Right cardiac atrium (tissue), 5 donors: Measurements from ENCODE around the gene CFAP46. TPM values are rescaled to one million over a fixed set of nuclear protein-coding genes. Genes with fewer than 3 reads are reported as not detected.
A peak's percentile ranks its signal among the peaks of the same experiment; 100 is the strongest.
"Not testable (repeated sequence)": the region's sequence is repeated elsewhere in the genome, so short reads cannot be mapped to it uniquely, and the experiment has no call there.

Experiments used
- ATAC-seq, 2 donors: fragments of 200-7000 bp; cut with Tn5 transposase; one replicate each; pipeline versions ENCODE4 v1.8.0 to v1.9.1; 2020; ENCODE audit warnings: moderate library complexity in 2 of 2, mild to moderate bottlenecking in 1 of 2
- DNase-seq, 3 donors: peaks; one replicate each; pipeline ENCODE4 v3.0.0-alpha.2; 2020
- H3K27ac ChIP-seq: one replicate; pipeline ENCODE4 v1.5.1; 2013; ENCODE audit warnings: mild to moderate bottlenecking, low read length, control low read depth, moderate library complexity
- H3K27me3 ChIP-seq: one replicate; pipeline ENCODE4 v1.6.1; 2013; ENCODE audit not compliant: control insufficient read depth, insufficient read depth
- H3K4me1 ChIP-seq: one replicate; pipeline ENCODE4 v1.6.1; 2013; ENCODE audit warnings: low read length; ENCODE audit not compliant: control insufficient read depth, insufficient read depth
- H3K4me3 ChIP-seq: one replicate; pipeline ENCODE4 v1.5.1; 2013; ENCODE audit warnings: low read length, control low read depth
- H3K9me3 ChIP-seq: one replicate; pipeline ENCODE4 v1.6.1; 2013; ENCODE audit warnings: low read length; ENCODE audit not compliant: control insufficient read depth
- WGBS: extraction: QIAGEN DNeasy Blood & Tissue Kit; methylation state at CpG from one replicate; pipeline ENCODE4 v1.1.7; 2013; 5-methylcytosine and 5-hydroxymethylcytosine counted together
- intact Hi-C, 4 donors: fragments of 100-400 bp; cut with DNase I; formaldehyde crosslinking; loops; one replicate each; pipeline versions ENCODE4 v1.11.0 to v1.14.0; 2022 to 2023
- polyA plus RNA-seq: library from polyadenylated mRNA; stranded (reverse); fragments of 200-250 nt; gene quantifications from one replicate; pipeline ENCODE4 v1.2.3, GENCODE V29; 2013
- total RNA-seq, 4 donors: library from RNA; stranded (reverse); fragmentation: NEBNext Ultra II Directional; extraction: Animal tissue kit (Norgen Biotek cat#: 25700); gene quantifications; one replicate each; pipeline ENCODE4 v1.2.1, GENCODE V29; 2021
- donor health status: healthy with polysubstance abuse.
- donor health status: DM: no; HTN: yes; CAD: no.
- donor health status: DM: no; HTN: no; CAD: no.
- donor health status: DM: no; HTN: yes; CAD: no; lungs with severe emphysema.
- donor health status: DM: yes; HTN: yes; CAD: no.

Gene CFAP46
- total and polyA plus RNA-seq, 5 donors, result 1.00 to 1.8 (median 1.6) TPM

DNA sequence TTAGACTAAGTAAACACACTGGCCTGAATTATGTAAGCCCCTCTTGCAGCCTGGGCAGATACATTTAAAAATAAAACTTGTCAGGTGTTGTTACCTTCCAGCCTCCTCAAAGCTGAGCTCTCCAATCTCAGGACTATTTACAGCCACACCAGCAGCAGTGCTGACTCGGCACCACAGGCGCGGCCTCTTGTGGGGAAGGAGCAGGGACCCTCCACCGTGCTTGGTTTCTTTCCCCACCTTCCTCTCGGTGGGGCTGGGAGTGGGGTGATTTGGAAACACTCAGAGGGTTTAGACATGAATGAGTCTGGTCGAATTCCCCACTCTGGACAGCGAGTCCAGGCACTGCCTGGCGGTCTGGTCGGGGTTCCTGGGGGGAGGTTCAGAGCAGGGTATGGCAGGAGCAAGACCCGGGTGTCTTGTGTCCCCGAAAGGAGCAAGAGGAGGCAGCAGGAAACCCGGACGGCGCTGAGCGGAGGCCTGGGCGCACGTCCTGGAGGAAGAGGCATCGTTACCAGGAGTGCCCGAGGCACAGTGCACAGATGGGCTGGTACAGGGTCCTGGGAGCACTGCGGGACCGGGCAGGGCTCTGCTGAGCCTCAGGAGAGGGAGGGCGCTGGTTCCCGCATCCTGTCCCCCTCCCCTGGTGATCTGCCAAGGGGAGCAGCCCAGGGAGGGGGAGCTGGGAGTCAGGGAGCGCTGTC lies 29.2 kb upstream of the CFAP46 start:
- intact Hi-C loops, result no loop called here
- ATAC-seq, result no peak
- Histone ChIP-seq H3K4me3 (no peak overlapping the region), H3K4me1 (no peaks in the 10 kb centered on the region), H3K9me3 (no peaks in the 10 kb centered on the region), H3K27ac (no peak overlapping the region), H3K27me3 (no peaks in the 10 kb centered on the region)
- WGBS, result 42% methylated on average over 24 of the region's 24 CpGs
- peak in 1 of 3 donors; percentile 16 for DNase-seq

DNA sequence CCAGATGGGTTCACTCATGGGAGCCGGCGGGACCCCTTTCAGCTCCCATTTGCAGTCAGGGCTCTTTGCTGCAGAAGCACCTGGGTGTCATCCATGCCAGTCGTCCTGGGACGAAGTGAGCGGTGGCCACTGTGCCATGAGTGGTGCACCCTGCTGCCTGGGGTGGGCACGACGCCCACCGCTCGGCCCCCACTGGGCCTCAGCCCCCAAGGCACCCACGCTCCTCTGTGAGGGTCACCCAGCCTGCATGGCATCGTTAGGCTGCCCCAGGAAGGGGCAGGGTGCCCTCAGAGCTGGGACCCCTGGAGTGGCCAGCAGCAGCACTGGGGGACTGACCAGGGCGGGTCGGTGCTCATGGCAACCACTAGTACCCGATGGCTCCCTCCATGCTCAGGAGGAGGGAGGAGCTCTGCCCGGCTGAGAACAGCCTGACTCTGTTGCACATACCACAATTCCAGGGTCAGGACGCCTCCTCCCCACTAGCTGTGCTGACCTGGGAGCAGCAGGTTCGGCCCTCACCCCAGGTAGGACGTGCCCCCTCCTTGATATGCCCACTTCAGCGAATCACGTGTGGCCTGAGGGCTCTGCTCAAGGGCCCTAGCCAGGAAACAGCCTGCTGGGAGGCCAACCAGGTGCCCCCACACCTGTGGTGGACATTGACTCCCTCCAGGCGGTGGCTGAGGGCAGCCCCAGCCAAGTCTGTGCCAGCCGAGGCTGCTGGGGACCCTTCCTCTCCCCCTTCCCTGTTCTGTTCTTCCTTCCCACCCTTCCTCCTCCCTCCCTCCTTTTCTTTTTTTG lies 28.5 kb upstream of the CFAP46 start:
- peak in 1 of 2 donors; percentile 12 for ATAC-seq
- no peak for DNase-seq
- intact Hi-C loops, result no loop called here
- Histone ChIP-seq H3K4me3 (no peak overlapping the region), H3K27me3 (no peaks in the 10 kb centered on the region), H3K9me3 (no peaks in the 10 kb centered on the region), H3K27ac (no peak overlapping the region), H3K4me1 (no peaks in the 10 kb centered on the region)
- 75% methylated on average over 22 of the region's 22 CpGs for WGBS

DNA sequence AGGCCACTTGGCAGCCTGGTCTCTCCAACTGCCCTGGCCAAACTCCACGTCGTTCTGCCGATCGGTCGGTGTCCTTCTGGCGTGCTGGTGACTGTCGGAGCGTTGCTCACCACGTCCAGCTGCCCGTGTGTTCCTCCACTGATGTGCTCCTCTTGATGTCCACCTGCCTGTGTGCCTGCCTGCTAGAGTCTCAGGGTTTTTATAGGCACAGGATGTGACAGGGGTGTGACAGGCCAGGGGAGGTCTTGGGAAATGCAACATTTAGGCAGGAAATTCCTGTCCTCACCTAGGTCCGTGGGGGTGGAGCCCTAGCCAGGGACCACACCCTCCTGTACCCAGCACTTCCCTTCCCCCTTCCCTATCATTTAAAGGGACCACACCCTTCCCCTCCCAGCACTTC lies 25.2 kb upstream of the CFAP46 start:
- peak in 1 of 2 donors; percentile 76 for ATAC-seq
- Histone ChIP-seq H3K4me1 (no peaks in the 10 kb centered on the region), H3K27me3 (no peaks in the 10 kb centered on the region), H3K4me3 (no peak overlapping the region), H3K9me3 (no peaks in the 10 kb centered on the region), H3K27ac (no peak overlapping the region)
- peak in 1 of 3 donors; percentile 61 for DNase-seq
- 35% methylated on average over 11 of the region's 11 CpGs for WGBS
- intact Hi-C loops, result no loop called here

DNA sequence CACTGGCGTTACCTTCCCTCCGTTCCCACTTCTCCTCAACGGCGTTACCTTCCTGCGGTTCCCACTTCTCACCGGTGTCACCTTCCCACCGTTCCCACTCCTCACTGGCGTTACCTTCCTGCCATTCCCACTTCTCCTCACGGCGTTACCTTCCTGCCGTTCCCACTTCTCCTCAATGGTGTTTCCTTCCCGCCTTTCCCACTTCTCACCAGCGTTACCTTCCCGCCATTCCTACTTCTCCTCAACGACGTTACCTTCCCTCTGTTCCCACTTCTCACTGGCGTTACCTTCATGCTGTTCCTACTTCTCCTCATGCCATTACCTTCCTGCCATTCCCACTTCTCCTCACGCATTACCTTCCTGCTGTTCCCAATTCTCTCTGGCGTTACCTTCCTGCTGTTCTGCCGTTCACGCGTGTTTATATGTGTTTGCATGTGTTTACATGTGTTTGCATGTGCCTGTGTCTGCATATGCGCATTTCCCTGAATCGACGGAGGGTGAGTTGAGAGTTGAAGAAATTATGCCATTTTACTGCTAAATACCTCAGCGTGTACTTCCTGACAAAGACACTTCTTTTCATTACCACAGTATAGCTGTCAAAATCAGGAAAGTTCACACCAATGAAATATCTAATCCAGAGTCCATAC lies 23.2 kb upstream of the CFAP46 start:
- H3K27me3 ChIP-seq, result no peaks in the 10 kb centered on the region
- H3K27ac ChIP-seq, result no peak overlapping the region
- 50% methylated on average over 26 of the region's 26 CpGs for WGBS
- no peaks in the 10 kb centered on the region for H3K9me3 ChIP-seq
- DNase-seq (no peak), ATAC-seq (no peak)
- no peaks in the 10 kb centered on the region for H3K4me1 ChIP-seq
- intact Hi-C loops, result no loop called here
- H3K4me3 ChIP-seq, result no peak overlapping the region

DNA sequence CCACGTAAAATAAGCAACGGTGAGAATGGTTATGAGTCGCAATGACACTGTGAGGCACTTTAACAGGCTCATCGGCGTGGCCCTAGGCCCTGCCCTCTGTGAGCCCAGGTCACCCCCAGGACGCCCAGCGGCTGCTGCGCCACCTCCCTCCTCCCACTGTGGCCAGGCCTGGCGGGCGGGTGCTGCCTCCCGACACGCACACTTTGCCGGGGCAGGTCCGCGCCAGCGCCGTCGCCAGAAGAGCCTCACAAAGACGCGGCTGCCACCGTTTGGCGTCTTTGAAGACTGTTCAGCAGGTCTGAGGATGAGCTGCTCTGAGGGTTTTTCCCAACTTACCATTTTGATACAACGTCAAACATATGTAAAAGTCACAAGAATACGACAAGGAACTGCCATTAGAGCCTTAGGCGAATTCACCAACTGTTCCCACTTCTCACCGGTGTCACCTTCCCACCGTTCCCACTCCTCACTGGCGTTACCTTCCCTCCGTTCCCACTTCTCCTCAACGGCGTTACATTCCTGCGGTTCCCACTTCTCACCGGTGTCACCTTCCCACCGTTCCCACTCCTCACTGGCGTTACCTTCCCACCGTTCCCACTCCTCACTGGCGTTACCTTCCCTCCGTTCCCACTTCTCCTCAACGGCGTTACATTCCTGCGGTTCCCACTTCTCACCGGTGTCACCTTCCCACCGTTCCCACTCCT lies 22.5 kb upstream of the CFAP46 start:
- H3K27ac ChIP-seq, DNase-seq, H3K4me3 ChIP-seq, H3K9me3 ChIP-seq, H3K4me1 ChIP-seq, intact Hi-C loops, H3K27me3 ChIP-seq, ATAC-seq: not testable (repeated sequence)
- 47% methylated on average over 43 of the region's 43 CpGs for WGBS

DNA sequence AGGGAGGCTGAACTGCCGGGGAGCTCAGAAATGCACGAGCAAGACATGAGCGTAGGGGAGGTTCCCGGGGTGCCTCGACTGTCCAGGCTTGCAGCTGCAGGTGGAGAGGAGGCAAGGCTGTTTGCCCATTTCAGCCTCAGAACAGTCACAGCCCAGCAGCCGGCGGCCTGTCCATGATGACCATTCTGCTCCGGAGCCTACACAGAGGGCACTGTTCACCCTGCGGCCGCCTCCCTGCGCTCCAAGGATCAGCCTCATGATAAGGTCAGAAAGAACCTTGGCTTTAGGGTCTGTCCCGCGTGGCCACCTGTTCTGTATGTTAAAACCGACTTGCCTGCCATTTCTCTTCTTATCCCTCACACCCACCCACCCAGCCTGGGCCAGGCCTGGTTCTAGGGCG lies 21.9 kb upstream of the CFAP46 start:
- ATAC-seq (no peak), DNase-seq (no peak)
- Histone ChIP-seq H3K27me3 (no peaks in the 10 kb centered on the region), H3K4me3 (no peak overlapping the region), H3K9me3 (no peaks in the 10 kb centered on the region), H3K27ac (no peak overlapping the region), H3K4me1 (no peaks in the 10 kb centered on the region)
- 85% methylated on average over 15 of the region's 15 CpGs for WGBS
- intact Hi-C loops, result no loop called here

DNA sequence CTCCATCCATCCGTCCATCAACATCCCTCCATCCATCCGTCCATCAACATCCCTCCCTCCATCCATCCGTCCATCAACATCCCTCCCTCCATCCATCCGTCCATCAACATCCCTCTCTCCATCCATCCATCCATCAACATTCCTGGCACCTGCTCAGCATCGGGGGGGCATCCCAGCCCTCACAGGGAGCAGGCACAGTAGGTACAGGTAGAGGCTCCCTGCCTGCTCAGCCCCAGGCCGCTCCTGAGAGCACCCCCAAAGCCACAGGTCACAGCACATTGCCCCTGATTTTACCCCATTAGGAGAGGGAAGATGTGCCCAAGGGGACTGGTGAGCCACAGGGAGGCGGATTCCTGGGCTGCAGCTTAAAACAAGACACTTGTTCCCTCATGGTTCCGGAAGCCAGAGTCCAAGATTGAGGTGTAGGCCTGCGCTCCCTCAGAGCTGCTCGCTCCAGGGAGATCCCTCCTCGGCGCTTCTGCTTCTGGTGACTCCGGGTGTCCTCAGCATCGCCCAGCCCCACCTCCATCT lies 21.1 kb upstream of the CFAP46 start:
- H3K27ac ChIP-seq, result no peak overlapping the region
- no peaks in the 10 kb centered on the region for H3K27me3 ChIP-seq
- no peak for ATAC-seq
- intact Hi-C loops, result no loop called here
- no peaks in the 10 kb centered on the region for H3K4me1 ChIP-seq
- H3K4me3 ChIP-seq, result no peak overlapping the region
- no peaks in the 10 kb centered on the region for H3K9me3 ChIP-seq
- WGBS, result 95% methylated on average over 14 of the region's 14 CpGs
- DNase-seq, result no peak

DNA sequence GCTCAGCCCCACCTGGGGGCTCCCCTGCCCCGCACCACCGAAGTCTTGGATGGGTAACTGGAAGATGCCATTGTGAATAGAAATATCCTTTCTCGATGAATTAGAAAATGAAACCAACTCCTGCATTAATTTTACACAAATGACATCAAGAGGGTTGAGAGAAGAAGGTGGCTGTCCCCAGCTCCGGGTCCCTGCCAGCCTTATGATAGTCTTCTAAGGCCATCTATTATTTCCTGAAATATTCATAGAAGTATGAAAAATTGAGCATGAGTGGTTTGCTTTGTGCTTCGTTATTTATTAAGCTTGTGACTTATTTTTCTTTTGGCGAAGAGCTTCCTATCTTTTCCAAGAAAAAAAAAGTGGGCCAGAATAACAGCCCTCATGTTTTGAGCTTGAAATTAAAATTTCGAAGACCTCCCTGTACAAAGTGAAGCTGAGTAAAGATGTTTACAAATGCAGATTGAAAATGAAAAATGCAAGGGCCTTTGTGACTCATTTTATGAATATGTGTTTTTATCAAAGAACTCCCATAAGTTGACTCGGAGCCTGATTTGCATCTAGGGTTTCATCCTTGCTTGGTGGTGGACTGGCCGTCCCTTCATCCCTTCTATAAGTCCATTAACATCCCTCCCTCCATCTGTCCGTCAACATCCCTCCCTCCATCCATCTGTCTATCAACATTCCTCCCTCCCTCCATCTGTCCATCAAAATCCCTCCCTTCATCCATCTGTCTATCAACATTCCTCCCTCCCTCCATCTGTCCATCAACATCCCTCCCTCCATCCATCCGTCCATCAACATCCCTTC lies 20.5 kb upstream of the CFAP46 start:
- WGBS, result 49% methylated on average over 11 of the region's 11 CpGs
- H3K27ac ChIP-seq, result no peak overlapping the region
- DNase-seq, result no peak

DNA sequence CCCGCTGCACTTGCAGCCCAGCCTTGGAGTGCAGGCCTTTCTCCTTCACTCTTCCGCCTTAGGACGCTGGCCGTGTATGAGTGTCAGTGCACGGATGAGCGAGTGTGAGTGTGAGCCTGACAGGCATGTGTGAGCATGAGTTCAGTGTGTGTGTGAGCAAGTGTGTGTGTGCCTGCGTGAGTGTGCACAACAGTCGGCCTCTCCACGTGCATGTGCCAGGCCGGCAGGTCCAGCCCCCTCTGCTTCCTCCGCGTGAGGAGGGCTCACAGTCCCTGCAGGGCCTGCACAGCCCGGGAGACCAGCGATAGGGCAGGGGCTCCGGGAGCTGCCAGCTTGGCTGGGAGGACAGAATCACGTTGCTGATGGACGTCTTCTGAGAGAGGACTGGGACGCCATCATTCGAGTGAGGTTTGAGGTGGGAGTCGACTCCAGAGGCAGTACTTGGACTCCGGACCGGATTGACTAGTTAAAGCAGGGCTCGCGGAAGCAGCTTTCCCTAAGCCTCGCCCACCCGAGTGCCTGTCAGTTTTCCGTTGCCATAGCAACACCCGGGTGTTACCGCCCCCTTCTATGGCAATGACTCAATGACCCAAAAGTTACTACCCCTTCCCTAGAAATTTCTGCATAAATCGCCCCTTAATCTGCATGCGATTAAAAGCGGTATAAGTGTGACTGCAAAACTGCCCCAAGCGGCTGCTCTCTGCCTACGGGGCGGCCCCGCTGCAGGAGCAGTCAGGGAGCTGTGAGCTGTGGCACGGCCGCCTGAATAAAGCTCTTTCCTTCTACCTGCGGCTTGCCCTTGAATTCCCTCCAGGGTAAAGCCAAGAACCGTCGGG lies 19.6 kb upstream of the CFAP46 start:
- DNase-seq (peak; percentile 77 to 90 (median 85)), ATAC-seq (peak; percentile 72 to 79)
- H3K4me1 ChIP-seq, result no peaks in the 10 kb centered on the region
- H3K9me3 ChIP-seq, result no peaks in the 10 kb centered on the region
- 17% methylated on average over 41 of the region's 41 CpGs for WGBS
- intact Hi-C loops, result no loop called here
- H3K4me3 ChIP-seq, result peak overlapping the region; percentile 61
- no peaks in the 10 kb centered on the region for H3K27me3 ChIP-seq
- H3K27ac ChIP-seq, result no peak overlapping the region

More for the DNA sequence above, 20.5 kb upstream of the CFAP46 start:
- no peaks in the 10 kb centered on the region for H3K9me3 ChIP-seq
- intact Hi-C loops, result no loop called here
- no peaks in the 10 kb centered on the region for H3K27me3 ChIP-seq
- H3K4me1 ChIP-seq, result no peaks in the 10 kb centered on the region
- ATAC-seq, result no peak
- H3K4me3 ChIP-seq, result peak overlapping the region; percentile 61
